ENCODE results near the gene SNX25. TPM values are rescaled to one million over a fixed set of nuclear protein-coding genes. Genes with fewer than 3 reads are reported as not detected.

The SNX25 gene
- total and polyA plus RNA-seq, 10 of the 15 experiments (the other 5 are each of a cell fraction or from before 2014, with no cell fraction given) = 11.2 to 117 (median 62.8) TPM

DNA sequence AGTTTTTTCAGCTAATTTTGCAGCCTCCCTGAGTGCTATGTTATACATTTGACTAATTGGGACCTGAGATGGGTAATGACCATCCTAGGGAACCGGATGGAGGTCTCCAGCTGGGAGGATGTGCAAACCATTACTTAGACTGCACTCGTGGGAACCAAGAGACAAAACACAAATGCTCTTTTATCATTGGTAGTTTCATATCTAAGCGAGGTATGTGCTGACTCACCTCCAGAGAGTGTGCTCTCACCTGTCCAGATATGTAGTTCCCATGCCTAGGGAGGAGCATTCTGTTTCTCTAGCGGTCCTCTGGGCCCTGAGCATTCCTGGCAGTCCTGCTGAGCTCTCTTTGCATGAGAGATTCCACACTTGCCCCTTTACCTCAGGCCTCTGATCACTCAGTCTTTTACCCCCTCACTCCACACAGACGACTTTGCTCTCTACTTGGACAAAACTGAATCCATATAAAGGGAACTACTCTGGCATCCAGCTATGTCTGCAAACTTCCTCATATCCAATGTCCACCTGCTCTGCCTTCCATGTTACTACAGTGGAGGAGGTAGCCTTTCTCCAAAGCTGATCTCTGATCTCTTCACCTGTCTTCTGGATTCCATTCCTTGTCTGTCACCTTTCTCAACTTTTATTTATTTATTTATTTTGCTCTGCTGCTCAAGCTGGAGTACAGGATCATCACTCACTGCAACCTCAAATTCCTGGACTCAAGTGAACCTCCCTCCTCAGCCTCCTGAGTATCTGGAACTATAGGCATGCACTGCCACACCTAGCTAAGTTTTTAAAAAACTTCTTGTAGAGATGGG lies 97.9 kb downstream of the SNX25 start (continued):
- TF ChIP-seq FOS (IDR thresholded peaks at IDR 0.05; ENCODE audit: borderline replicate concordance, extremely low read depth, insufficient read length) = no peak
- TF ChIP-seq, protein P1, sequence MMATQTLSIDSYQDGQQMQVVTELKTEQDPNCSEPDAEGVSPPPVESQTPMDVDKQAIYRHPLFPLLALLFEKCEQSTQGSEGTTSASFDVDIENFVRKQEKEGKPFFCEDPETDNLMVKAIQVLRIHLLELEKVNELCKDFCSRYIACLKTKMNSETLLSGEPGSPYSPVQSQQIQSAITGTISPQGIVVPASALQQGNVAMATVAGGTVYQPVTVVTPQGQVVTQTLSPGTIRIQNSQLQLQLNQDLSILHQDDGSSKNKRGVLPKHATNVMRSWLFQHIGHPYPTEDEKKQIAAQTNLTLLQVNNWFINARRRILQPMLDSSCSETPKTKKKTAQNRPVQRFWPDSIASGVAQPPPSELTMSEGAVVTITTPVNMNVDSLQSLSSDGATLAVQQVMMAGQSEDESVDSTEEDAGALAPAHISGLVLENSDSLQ (IDR thresholded peaks at IDR 0.05) = no peak
- TF ChIP-seq, protein P2, sequence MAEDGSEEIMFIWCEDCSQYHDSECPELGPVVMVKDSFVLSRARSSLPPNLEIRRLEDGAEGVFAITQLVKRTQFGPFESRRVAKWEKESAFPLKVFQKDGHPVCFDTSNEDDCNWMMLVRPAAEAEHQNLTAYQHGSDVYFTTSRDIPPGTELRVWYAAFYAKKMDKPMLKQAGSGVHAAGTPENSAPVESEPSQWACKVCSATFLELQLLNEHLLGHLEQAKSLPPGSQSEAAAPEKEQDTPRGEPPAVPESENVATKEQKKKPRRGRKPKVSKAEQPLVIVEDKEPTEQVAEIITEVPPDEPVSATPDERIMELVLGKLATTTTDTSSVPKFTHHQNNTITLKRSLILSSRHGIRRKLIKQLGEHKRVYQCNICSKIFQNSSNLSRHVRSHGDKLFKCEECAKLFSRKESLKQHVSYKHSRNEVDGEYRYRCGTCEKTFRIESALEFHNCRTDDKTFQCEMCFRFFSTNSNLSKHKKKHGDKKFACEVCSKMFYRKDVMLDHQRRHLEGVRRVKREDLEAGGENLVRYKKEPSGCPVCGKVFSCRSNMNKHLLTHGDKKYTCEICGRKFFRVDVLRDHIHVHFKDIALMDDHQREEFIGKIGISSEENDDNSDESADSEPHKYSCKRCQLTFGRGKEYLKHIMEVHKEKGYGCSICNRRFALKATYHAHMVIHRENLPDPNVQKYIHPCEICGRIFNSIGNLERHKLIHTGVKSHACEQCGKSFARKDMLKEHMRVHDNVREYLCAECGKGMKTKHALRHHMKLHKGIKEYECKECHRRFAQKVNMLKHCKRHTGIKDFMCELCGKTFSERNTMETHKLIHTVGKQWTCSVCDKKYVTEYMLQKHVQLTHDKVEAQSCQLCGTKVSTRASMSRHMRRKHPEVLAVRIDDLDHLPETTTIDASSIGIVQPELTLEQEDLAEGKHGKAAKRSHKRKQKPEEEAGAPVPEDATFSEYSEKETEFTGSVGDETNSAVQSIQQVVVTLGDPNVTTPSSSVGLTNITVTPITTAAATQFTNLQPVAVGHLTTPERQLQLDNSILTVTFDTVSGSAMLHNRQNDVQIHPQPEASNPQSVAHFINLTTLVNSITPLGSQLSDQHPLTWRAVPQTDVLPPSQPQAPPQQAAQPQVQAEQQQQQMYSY (CRISPR knock-in tag; IDR thresholded peaks at IDR 0.05) = peak; percentile 81; the same call in 1 of the 2 replicates
- TF ChIP-seq, protein P3, sequence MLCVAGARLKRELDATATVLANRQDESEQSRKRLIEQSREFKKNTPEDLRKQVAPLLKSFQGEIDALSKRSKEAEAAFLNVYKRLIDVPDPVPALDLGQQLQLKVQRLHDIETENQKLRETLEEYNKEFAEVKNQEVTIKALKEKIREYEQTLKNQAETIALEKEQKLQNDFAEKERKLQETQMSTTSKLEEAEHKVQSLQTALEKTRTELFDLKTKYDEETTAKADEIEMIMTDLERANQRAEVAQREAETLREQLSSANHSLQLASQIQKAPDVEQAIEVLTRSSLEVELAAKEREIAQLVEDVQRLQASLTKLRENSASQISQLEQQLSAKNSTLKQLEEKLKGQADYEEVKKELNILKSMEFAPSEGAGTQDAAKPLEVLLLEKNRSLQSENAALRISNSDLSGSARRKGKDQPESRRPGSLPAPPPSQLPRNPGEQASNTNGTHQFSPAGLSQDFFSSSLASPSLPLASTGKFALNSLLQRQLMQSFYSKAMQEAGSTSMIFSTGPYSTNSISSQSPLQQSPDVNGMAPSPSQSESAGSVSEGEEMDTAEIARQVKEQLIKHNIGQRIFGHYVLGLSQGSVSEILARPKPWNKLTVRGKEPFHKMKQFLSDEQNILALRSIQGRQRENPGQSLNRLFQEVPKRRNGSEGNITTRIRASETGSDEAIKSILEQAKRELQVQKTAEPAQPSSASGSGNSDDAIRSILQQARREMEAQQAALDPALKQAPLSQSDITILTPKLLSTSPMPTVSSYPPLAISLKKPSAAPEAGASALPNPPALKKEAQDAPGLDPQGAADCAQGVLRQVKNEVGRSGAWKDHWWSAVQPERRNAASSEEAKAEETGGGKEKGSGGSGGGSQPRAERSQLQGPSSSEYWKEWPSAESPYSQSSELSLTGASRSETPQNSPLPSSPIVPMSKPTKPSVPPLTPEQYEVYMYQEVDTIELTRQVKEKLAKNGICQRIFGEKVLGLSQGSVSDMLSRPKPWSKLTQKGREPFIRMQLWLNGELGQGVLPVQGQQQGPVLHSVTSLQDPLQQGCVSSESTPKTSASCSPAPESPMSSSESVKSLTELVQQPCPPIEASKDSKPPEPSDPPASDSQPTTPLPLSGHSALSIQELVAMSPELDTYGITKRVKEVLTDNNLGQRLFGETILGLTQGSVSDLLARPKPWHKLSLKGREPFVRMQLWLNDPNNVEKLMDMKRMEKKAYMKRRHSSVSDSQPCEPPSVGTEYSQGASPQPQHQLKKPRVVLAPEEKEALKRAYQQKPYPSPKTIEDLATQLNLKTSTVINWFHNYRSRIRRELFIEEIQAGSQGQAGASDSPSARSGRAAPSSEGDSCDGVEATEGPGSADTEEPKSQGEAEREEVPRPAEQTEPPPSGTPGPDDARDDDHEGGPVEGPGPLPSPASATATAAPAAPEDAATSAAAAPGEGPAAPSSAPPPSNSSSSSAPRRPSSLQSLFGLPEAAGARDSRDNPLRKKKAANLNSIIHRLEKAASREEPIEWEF (IDR thresholded peaks at IDR 0.05; ENCODE audit: insufficient replicate concordance, low read depth, low read length) = peak; percentile 96
- TF ChIP-seq MEF2B (IDR thresholded peaks at IDR 0.05; ENCODE audit: partially characterized antibody, poor library complexity, severe bottlenecking) = peak; percentile 93
- peak; percentile 87 for TF ChIP-seq SMAD1 (IDR thresholded peaks at IDR 0.05; ENCODE audit: low read depth, partially characterized antibody)
- TF ChIP-seq MEF2A (IDR thresholded peaks at IDR 0.05; ENCODE audit: insufficient read depth, low read depth, low read length) = peak; percentile 56
- no peak for TF ChIP-seq DPF2 (IDR thresholded peaks at IDR 0.05)
- 0 out of 4 replicates have a peak, but pooled peaks of 1 of the 2 experiments have one; percentile 3 for TF ChIP-seq SRF (IDR thresholded peaks at IDR 0.05; ENCODE audit: low read depth in 2 of 2, low read length in 2 of 2)
- no peak for TF ChIP-seq BRCA1 (IDR thresholded peaks at IDR 0.05; ENCODE audit: low read depth, low read length)
- TF ChIP-seq, protein P4, sequence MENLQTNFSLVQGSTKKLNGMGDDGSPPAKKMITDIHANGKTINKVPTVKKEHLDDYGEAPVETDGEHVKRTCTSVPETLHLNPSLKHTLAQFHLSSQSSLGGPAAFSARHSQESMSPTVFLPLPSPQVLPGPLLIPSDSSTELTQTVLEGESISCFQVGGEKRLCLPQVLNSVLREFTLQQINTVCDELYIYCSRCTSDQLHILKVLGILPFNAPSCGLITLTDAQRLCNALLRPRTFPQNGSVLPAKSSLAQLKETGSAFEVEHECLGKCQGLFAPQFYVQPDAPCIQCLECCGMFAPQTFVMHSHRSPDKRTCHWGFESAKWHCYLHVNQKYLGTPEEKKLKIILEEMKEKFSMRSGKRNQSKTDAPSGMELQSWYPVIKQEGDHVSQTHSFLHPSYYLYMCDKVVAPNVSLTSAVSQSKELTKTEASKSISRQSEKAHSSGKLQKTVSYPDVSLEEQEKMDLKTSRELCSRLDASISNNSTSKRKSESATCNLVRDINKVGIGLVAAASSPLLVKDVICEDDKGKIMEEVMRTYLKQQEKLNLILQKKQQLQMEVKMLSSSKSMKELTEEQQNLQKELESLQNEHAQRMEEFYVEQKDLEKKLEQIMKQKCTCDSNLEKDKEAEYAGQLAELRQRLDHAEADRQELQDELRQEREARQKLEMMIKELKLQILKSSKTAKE (IDR thresholded peaks at IDR 0.05; ENCODE audit: low read depth, poor library complexity, severe bottlenecking) = peak; percentile 57
- TF ChIP-seq IRF4 (IDR thresholded peaks at IDR 0.05; ENCODE audit: low read depth, low read length) = peak; percentile 78
- no peak for TF ChIP-seq SREBF2 (IDR thresholded peaks at IDR 0.05; ENCODE audit: low read length)
- no peak for TF ChIP-seq RELA (IDR thresholded peaks at IDR 0.05; ENCODE audit: borderline replicate concordance, partially characterized antibody)
- no peak for TF ChIP-seq RAD21 (IDR thresholded peaks at IDR 0.05; ENCODE audit: insufficient read depth, low read depth, low read length)
